Psoas muscle (tissue), 8 donors: ENCODE data around the gene CALML6. TPM values are rescaled to one million over a fixed set of nuclear protein-coding genes. Genes with fewer than 3 reads are reported as not detected.

Source experiments
- ATAC-seq, 4 donors: fragments of 200-7000 bp; cut with Tn5 transposase; one replicate each; pipeline ENCODE4 v1.9.1; 2020; ENCODE audit warnings: moderate library complexity in 3 of 4, mild to moderate bottlenecking in 2 of 4
- DNase-seq, 2 donors: peaks; one replicate each; pipeline ENCODE4 v3.0.0-alpha.2; 2020
- H3K27ac ChIP-seq: fragments of 200-600 bp; one replicate; pipeline ENCODE4 v1.8.0; 2022
- H3K27me3 ChIP-seq, 3 donors: fragments of 200-600 bp in 1 of 3; one replicate each; pipeline versions ENCODE4 v1.6.1 to v1.8.0; 2013 to 2022; ENCODE audit warnings: low read length in 2 of 3, mild to moderate bottlenecking in 2 of 3, moderate library complexity in 1 of 3; ENCODE audit not compliant: insufficient read depth in 3 of 3
- H3K36me3 ChIP-seq, 2 donors: fragments of 200-600 bp in 1 of 2; one replicate each; pipeline versions ENCODE4 v1.6.1 to v1.8.0; 2013 to 2022; ENCODE audit warnings: low read depth in 1 of 2, mild to moderate bottlenecking in 1 of 2, moderate library complexity in 1 of 2; ENCODE audit not compliant: insufficient read depth in 1 of 2
- H3K4me1 ChIP-seq: fragments of 200-600 bp; one replicate; pipeline ENCODE4 v1.8.0; 2022
- H3K4me3 ChIP-seq: fragments of 200-600 bp; one replicate; pipeline ENCODE4 v1.8.0; 2022; ENCODE audit warnings: mild to moderate bottlenecking
- H3K9me3 ChIP-seq: fragments of 200-600 bp; one replicate; pipeline ENCODE4 v1.8.0; 2022
- CTCF ChIP-seq: fragments of 200-600 bp; IDR thresholded peaks from one replicate; pipeline ENCODE4 v1.8.0; 2022; ENCODE audit warnings: antibody characterized with exemption
- WGBS, 3 donors: extraction: QIAGEN DNeasy Blood & Tissue Kit; methylation state at CpG; one replicate each; pipeline versions ENCODE4 v1.1.6 to v1.1.7; 2013; 5-methylcytosine and 5-hydroxymethylcytosine counted together
- intact Hi-C, 2 donors: fragments of 100-400 bp; cut with DNase I; formaldehyde crosslinking; loops; one replicate each; pipeline versions ENCODE4 v1.11.0 to v1.14.2; 2022
- polyA plus RNA-seq, 3 donors: library from polyadenylated mRNA; stranded (reverse); fragments of 200-250 nt; gene quantifications; one replicate each; pipeline ENCODE4 v1.2.3, GENCODE V29; 2013
- total RNA-seq, 4 donors: library from RNA; stranded (reverse); fragmentation: NEBNext Ultra II Directional in 2 of 4; extraction: Animal tissue kit (Norgen Biotek cat#: 25700) in 2 of 4; gene quantifications; one replicate each; pipeline versions ENCODE4 v1.2.1 to v1.2.4, GENCODE V29; 2021 to 2023
- donor health status: healthy with polysubstance abuse.
- donor health status: DM: no; HTN: no; CAD: no; lungs with moderate emphysema.
- donor health status: Bipolar disorder and iron deficiency.
- donor health status: healthy.
- donor health status: DM: yes; HTN: yes; CAD: no.
- donor health status: DM: no; HTN: no; CAD: no.
- donor health status: DM: no; HTN: no; CAD: no.
- donor health status: DM: yes; HTN: yes; CAD: no.

CALML6 gene
- total and polyA plus RNA-seq, 7 donors, result 4.2 to 75.4 (median 25.6) TPM

- peaks cover 0 to 57% (median 6%) of the 10 kb centered on the region in 3 donors for H3K27me3 ChIP-seq
- intact Hi-C loops, result no loop called here
Observed at GRCh38 chr1:1954831-1955441, 39.9 kb downstream of the CALML6 start.

GRCh38 chr1:1955621-1956094 lies 40.6 kb downstream of the CALML6 start:
- Histone ChIP-seq H3K9me3 (no peaks in the 10 kb centered on the region), H3K4me3 (no peak overlapping the region), H3K36me3 (no peaks in the 10 kb centered on the region), H3K27me3 (peaks cover 0 to 58% (median 6%) of the 10 kb centered on the region in 3 donors), H3K4me1 (no peaks in the 10 kb centered on the region), H3K27ac (no peak overlapping the region)
- ATAC-seq (no peak), DNase-seq (no peak)
- WGBS, 3 donors, result 52 to 61% (median 61%) methylated on average over 14 of the region's 14 CpGs
- intact Hi-C loops, result no loop called here
- TF ChIP-seq CTCF, result no peak

More at GRCh38 chr1:1954831-1955441, 39.9 kb downstream of the CALML6 start:
- Histone ChIP-seq H3K27ac (no peak overlapping the region), H3K4me3 (no peak overlapping the region), H3K4me1 (no peaks in the 10 kb centered on the region), H3K36me3 (no peaks in the 10 kb centered on the region), H3K9me3 (no peaks in the 10 kb centered on the region)
- no peak for ATAC-seq
- no peak for TF ChIP-seq CTCF
- 78 to 90% (median 86%) methylated on average over 42 to 46 of the region's 46 CpGs for WGBS, 3 donors
- DNase-seq, result no peak

DNA sequence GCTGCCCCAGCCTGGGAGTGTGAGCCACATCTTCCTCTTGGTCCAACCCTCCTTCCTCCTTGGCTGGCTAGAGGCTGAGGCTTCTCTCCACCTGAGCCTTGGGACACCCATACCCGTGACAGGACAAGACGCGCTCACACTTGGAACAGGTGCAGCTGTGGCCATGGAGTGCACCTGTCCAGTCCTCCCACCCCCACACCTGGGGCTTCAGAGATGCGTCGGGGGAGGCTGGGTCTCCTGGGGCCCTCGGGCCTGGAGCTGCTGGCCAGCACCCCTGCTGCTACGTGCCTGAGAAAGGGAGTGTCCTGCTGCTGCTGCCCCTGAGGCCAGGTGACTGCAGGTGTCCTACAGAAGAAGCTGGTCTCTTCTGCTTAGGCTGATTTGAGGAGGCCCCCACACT lies 41.0 kb downstream of the CALML6 start:
- 61 to 77% (median 74%) methylated on average over 6 to 7 of the region's 7 CpGs for WGBS, 3 donors
- Histone ChIP-seq H3K4me3 (no peak overlapping the region), H3K27ac (no peak overlapping the region), H3K4me1 (no peaks in the 10 kb centered on the region), H3K36me3 (no peaks in the 10 kb centered on the region), H3K9me3 (no peaks in the 10 kb centered on the region), H3K27me3 (peaks cover 0 to 59% (median 6%) of the 10 kb centered on the region in 3 donors)
- ATAC-seq, result no peak
- no peak for TF ChIP-seq CTCF
- intact Hi-C loops, result no loop called here
- DNase-seq, result no peak

DNA sequence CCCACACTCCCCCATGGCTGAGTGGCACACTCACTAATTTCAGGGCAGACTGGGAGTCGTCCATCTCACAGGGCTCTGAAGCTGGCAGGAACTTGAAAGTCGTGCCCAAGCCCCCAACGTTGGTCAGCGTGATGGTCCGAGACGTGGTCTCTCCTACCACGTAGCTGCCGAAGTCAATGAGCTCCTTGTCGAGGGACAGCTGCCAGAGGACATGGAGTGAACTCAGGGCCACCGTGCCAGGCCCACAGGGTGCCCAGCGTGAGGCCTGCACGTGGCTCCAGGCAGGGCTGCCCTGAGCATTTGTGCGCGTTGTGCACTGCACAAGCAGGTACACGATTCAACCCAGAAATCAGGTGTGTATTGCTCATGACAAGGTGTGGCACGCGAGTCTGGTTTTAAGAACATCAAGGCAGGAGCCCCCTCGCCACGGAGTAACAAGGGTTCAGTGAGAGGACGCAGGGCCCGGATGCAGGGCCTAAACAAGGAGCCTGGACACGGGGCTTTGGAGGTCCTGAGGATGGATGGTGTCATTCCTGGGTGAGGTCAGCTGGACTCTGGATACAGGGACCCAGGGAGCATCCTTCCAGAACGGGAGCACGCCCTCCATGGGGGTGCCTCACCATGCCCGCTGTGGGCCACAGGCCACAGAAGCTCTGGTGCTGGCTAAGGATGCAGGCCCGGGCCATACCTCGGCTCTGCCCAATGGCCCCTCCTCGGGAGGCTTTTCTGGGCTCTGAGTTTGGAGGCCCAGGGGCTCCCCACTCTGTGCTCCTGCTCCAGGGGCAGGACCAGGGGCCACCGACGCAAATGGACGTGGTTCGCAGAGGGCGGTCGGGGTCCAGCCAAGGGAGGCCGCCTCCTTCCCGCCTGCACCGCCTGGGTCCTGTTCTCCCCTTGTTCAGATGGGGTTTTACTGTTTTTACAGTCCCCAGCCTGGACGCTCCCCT lies 41.8 kb downstream of the CALML6 start:
- Histone ChIP-seq H3K9me3 (no peaks in the 10 kb centered on the region), H3K27me3 (peaks cover 0 to 65% (median 11%) of the 10 kb centered on the region in 3 donors), H3K4me3 (no peak overlapping the region), H3K27ac (no peak overlapping the region), H3K4me1 (no peaks in the 10 kb centered on the region), H3K36me3 (no peaks in the 10 kb centered on the region)
- intact Hi-C loops, result no loop called here
- no peak for TF ChIP-seq CTCF
- ATAC-seq, result no peak
- 87 to 91% (median 88%) methylated on average over 38 of the region's 38 CpGs for WGBS, 3 donors
- DNase-seq, result no peak
